G401 (cell line): Measurements from ENCODE around the gene HERC4. TPM values are rescaled to one million over a fixed set of nuclear protein-coding genes. Genes with fewer than 3 reads are reported as not detected.
"Not testable (repeated sequence)": the region's sequence is repeated elsewhere in the genome, so short reads cannot be mapped to it uniquely, and the experiment has no call there.

Experiments used
- DNase-seq: peaks from one replicate; pipeline ENCODE4 v3.0.0-alpha.2; 2015; ENCODE audit warnings: low spot score
- in situ Hi-C: cut with HindIII; loops from 2 replicates; pipeline ENCODE4 v1.10.0; 2016; ENCODE audit warnings: low sequenced_read_pairs, mixed read lengths
- total RNA-seq: library from RNA; depleted of rRNA; stranded (reverse); fragments of >200 nt; shearing (Covaris generic); gene quantifications from 2 replicates; pipeline ENCODE4 v1.2.3, GENCODE V29; 2014

Gene HERC4
- total RNA-seq, 1 experiment from 2014 or later, result 15.4 TPM

GRCh38 chr10:68067508-68067907 lies 7.6 kb downstream of the HERC4 start:
- in situ Hi-C loops, result no loop called here
- DNase-seq, result no peak

- DNase-seq, result no peak
- in situ Hi-C loops, result no loop called here
Observed at GRCh38 chr10:68067029-68067428, 8.1 kb downstream of the HERC4 start.

- in situ Hi-C loops, result no loop called here
- no peak for DNase-seq
Observed at GRCh38 chr10:68053553-68053952, 21.5 kb downstream of the HERC4 start.

- DNase-seq, result no peak
- in situ Hi-C loops, result no loop called here
Observed at GRCh38 chr10:68052463-68052862, 22.6 kb downstream of the HERC4 start.

GRCh38 chr10:68049289-68050078 lies 25.6 kb downstream of the HERC4 start:
- DNase-seq, result no peak
- in situ Hi-C loops, result no loop called here

- in situ Hi-C loops, result no loop called here
- DNase-seq, result no peak
Observed at GRCh38 chr10:68047554-68048327, 27.3 kb downstream of the HERC4 start.

GRCh38 chr10:68047122-68047521 lies 28.0 kb downstream of the HERC4 start:
- in situ Hi-C loops, result no loop called here
- no peak for DNase-seq

- no peak for DNase-seq
- in situ Hi-C loops, result no loop called here
Observed at GRCh38 chr10:68046642-68047041, 28.4 kb downstream of the HERC4 start.

- no peak for DNase-seq
- in situ Hi-C loops, result no loop called here
Observed at GRCh38 chr10:68043030-68043429, 32.1 kb downstream of the HERC4 start.

GRCh38 chr10:68032113-68032512 lies 43.0 kb downstream of the HERC4 start:
- in situ Hi-C loops, result no loop called here
- DNase-seq, result no peak

GRCh38 chr10:68027429-68027828 lies 47.7 kb downstream of the HERC4 start:
- DNase-seq, result no peak
- in situ Hi-C loops, result no loop called here

GRCh38 chr10:68023292-68023691 lies 51.8 kb downstream of the HERC4 start:
- in situ Hi-C loops, result no loop called here
- DNase-seq, result no peak

GRCh38 chr10:68022324-68022723 lies 52.8 kb downstream of the HERC4 start:
- DNase-seq, in situ Hi-C loops: not testable (repeated sequence)

- in situ Hi-C loops, result loop anchor here (10.0 kb wide), 1 partner anchor 62 kb away; no protein-coding TSS in a partner anchor
Observed at GRCh38 chr10:68016519-68016918, 58.6 kb downstream of the HERC4 start.

GRCh38 chr10:68010426-68010940 lies 64.6 kb downstream of the HERC4 start:
- no peak for DNase-seq
- in situ Hi-C loops, result loop anchor here (10.0 kb wide), 1 partner anchor 56 kb away; no protein-coding TSS in a partner anchor

More at GRCh38 chr10:68016519-68016918, 58.6 kb downstream of the HERC4 start:
- not testable (repeated sequence) for DNase-seq

GRCh38 chr10:68007356-68007755 lies 67.7 kb downstream of the HERC4 start:
- in situ Hi-C loops, result no loop called here

GRCh38 chr10:68001539-68001938 lies 73.5 kb downstream of the HERC4 start:
- no peak for DNase-seq
- in situ Hi-C loops, result no loop called here

More at GRCh38 chr10:68007356-68007755, 67.7 kb downstream of the HERC4 start:
- DNase-seq, result no peak

- in situ Hi-C loops, result no loop called here
- no peak for DNase-seq
Observed at GRCh38 chr10:68001000-68001399, 74.1 kb downstream of the HERC4 start.

GRCh38 chr10:67990093-67990492 lies 85.0 kb downstream of the HERC4 start:
- no peak for DNase-seq
- in situ Hi-C loops, result no loop called here

GRCh38 chr10:67988606-67989005 lies 86.5 kb downstream of the HERC4 start:
- no peak for DNase-seq
- in situ Hi-C loops, result no loop called here
